Activated naive CD8-positive, alpha-beta T cell treated with anti-CD3 and anti-CD28 coated beads for 36 hours (primary cell): ENCODE data around the gene RYR3. TPM values are rescaled to one million over a fixed set of nuclear protein-coding genes. Genes with fewer than 3 reads are reported as not detected.

ENCODE experiments used
- DNase-seq: peaks from one replicate; pipeline ENCODE4 v3.0.0; 2021
- H3K27ac Mint-ChIP-seq: one replicate; pipeline ENCODE4 v1.8.0; 2022; ENCODE audit warnings: mild to moderate bottlenecking, moderate library complexity, mixed read lengths
- H3K27me3 Mint-ChIP-seq: one replicate; pipeline ENCODE4 v1.8.0; 2022; ENCODE audit warnings: mild to moderate bottlenecking, mixed read lengths
- H3K36me3 Mint-ChIP-seq: one replicate; pipeline ENCODE4 v1.8.0; 2021; ENCODE audit warnings: mild to moderate bottlenecking, mixed read lengths
- H3K4me1 Mint-ChIP-seq: one replicate; pipeline ENCODE4 v1.8.0; 2021; ENCODE audit warnings: mixed read lengths
- H3K4me3 Mint-ChIP-seq: one replicate; pipeline ENCODE4 v1.8.0; 2022; ENCODE audit warnings: mild to moderate bottlenecking, moderate library complexity, mixed read lengths
- H3K9me3 Mint-ChIP-seq: one replicate; pipeline ENCODE4 v1.8.0; 2022; ENCODE audit warnings: mixed read lengths
- total RNA-seq, 2 experiments: library from RNA; stranded (reverse); gene quantifications; one replicate each; pipeline ENCODE4 v1.2.3, GENCODE V29; 2021

The RYR3 gene
- total RNA-seq, 2 experiments from 2014 or later = not detected

GRCh38 chr15:33344530-33344929 lies 33.8 kb downstream of the RYR3 start:
- DNase-seq = no peak
- no peaks in the 10 kb centered on the region for H3K36me3 Mint-ChIP-seq
- no peak overlapping the region for H3K4me3 Mint-ChIP-seq
- H3K27me3 Mint-ChIP-seq = no peaks in the 10 kb centered on the region
- H3K4me1 Mint-ChIP-seq = no peaks in the 10 kb centered on the region
- no peak overlapping the region for H3K27ac Mint-ChIP-seq
- no peaks in the 10 kb centered on the region for H3K9me3 Mint-ChIP-seq

- H3K9me3 Mint-ChIP-seq = no peaks in the 10 kb centered on the region
- no peak overlapping the region for H3K27ac Mint-ChIP-seq
- DNase-seq = no peak
- no peaks in the 10 kb centered on the region for H3K27me3 Mint-ChIP-seq
- no peak overlapping the region for H3K4me3 Mint-ChIP-seq
- no peaks in the 10 kb centered on the region for H3K36me3 Mint-ChIP-seq
- H3K4me1 Mint-ChIP-seq = no peaks in the 10 kb centered on the region
Observed at GRCh38 chr15:33354411-33354810, 43.6 kb downstream of the RYR3 start.

GRCh38 chr15:33357845-33358244 lies 47.1 kb downstream of the RYR3 start:
- no peaks in the 10 kb centered on the region for H3K4me1 Mint-ChIP-seq
- no peak overlapping the region for H3K27ac Mint-ChIP-seq
- H3K4me3 Mint-ChIP-seq = no peak overlapping the region
- H3K27me3 Mint-ChIP-seq = no peaks in the 10 kb centered on the region
- H3K9me3 Mint-ChIP-seq = no peaks in the 10 kb centered on the region
- no peaks in the 10 kb centered on the region for H3K36me3 Mint-ChIP-seq
- no peak for DNase-seq

- H3K4me1 Mint-ChIP-seq = no peaks in the 10 kb centered on the region
- H3K9me3 Mint-ChIP-seq = no peaks in the 10 kb centered on the region
- H3K4me3 Mint-ChIP-seq = no peak overlapping the region
- H3K27ac Mint-ChIP-seq = no peak overlapping the region
- no peaks in the 10 kb centered on the region for H3K36me3 Mint-ChIP-seq
- H3K27me3 Mint-ChIP-seq = no peaks in the 10 kb centered on the region
- no peak for DNase-seq
Observed at GRCh38 chr15:33358306-33358705, 47.5 kb downstream of the RYR3 start.

- Mint-ChIP-seq H3K4me1 (no peaks in the 10 kb centered on the region), H3K4me3 (no peak overlapping the region), H3K9me3 (no peaks in the 10 kb centered on the region), H3K36me3 (no peaks in the 10 kb centered on the region), H3K27me3 (no peaks in the 10 kb centered on the region), H3K27ac (no peak overlapping the region)
- DNase-seq = no peak
Observed at GRCh38 chr15:33360886-33361285, 50.1 kb downstream of the RYR3 start.

DNA sequence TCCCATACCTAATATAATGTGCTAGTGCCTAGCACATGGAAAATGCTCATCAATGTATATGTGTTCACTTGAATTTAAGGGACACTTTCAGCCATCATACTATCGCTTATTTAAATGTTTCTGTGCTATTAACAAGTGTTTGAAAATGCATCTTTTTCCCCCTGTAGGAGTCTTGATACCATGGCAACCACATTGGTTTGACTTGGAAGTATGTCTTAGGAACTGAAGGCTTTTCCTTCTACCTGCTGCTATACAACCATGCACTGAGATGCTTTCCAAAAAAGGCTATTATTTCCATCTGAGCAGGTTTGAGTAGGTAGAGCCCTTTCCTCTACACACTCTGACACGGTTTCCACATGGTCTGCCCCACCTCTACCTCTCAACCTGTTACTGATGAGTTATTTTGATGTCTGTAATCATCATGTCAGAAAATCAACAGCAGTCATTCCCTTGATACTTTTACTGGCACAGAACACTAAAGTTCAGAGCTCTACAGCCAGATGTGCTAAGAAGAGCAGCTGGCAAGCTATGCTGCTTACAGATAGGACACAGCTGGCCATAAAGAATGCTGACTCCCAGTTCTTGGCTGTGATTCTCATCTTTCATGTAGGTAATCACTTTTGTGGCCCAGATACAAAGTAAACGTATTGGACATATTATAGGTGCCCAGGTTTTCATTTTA lies 59.3 kb downstream of the RYR3 start:
- Mint-ChIP-seq H3K4me3 (no peak overlapping the region), H3K4me1 (no peaks in the 10 kb centered on the region), H3K27ac (no peak overlapping the region), H3K9me3 (no peaks in the 10 kb centered on the region), H3K27me3 (peaks cover 6% of the 10 kb centered on the region), H3K36me3 (no peaks in the 10 kb centered on the region)
- no peak for DNase-seq

DNA sequence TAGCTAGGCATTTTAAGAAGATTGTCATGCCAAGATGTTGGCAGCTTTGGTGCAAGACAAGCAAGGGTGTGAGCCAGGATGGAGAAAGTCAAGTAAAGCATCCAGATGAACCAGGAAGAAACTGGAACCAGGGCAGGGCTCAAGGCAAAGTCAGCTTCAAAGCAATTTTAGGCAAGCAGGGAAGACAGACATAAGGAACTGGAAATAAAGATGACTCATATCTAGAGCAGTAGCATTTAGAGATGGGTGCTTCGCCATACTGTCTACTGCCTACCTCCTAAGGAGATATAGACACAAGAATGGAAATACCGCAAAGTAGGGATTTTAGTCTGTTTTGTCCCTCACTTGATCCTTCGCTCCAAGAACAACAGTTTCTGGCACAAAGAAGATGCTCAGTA lies 59.9 kb downstream of the RYR3 start:
- no peak for DNase-seq
- H3K9me3 Mint-ChIP-seq = no peaks in the 10 kb centered on the region
- H3K36me3 Mint-ChIP-seq = no peaks in the 10 kb centered on the region
- H3K27me3 Mint-ChIP-seq = peaks cover 6% of the 10 kb centered on the region
- H3K27ac Mint-ChIP-seq = no peak overlapping the region
- no peaks in the 10 kb centered on the region for H3K4me1 Mint-ChIP-seq
- H3K4me3 Mint-ChIP-seq = no peak overlapping the region

DNA sequence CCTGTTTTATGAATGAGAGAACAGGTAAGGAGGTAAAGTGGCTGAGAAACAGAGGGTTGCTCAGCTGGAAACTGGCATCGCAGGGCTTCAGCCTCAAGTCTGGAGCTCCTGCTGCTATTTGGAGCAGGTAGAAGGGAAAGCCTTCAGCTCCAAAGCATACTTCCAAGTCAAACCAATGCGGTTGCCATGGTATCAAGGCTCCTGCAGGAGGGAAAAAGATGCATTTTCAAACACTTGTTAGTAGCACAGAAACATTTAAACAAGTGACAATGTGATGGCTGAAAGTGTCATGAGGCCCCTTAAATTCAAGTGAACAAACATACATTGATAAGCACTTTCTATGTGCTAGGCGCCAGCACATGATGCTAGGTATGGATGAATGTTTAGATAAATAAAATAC lies 60.4 kb downstream of the RYR3 start:
- no peak for DNase-seq
- H3K4me3 Mint-ChIP-seq = no peak overlapping the region
- no peaks in the 10 kb centered on the region for H3K4me1 Mint-ChIP-seq
- peaks cover 6% of the 10 kb centered on the region for H3K27me3 Mint-ChIP-seq
- H3K27ac Mint-ChIP-seq = no peak overlapping the region
- no peaks in the 10 kb centered on the region for H3K36me3 Mint-ChIP-seq
- H3K9me3 Mint-ChIP-seq = no peaks in the 10 kb centered on the region

DNA sequence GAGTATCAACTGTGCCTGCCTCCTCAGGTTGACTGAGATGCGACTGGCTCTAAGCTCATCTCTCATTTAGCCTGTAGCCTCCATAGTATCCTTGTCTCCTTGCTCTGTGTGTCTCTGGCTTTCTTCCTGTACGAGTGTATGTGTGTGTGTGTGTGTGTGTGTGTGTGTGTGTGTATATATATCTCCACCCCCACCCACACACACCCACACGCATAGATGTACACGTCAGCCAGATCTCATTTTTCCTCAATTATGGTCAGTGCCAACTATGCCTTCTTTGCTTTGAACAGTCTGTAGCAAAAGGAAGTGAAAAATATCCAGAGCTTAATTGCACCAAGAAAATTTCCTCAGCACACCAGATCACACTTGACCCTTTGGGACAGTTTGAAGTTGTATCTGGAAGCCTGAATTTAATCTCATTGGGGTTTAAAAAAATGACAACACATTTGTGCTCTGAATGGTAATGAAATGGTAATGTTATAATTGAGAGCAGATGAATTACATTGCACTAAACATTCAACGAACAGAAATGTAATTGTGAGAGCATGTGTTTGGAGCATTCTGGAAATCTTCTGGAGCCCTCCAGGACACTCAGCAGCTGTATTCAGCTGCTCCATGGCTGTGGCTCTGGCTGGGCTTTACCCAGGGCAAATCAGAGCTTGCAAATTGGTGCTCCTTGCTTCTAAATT lies 63.6 kb downstream of the RYR3 start:
- no peak for DNase-seq
- Mint-ChIP-seq H3K4me1 (no peaks in the 10 kb centered on the region), H3K36me3 (no peaks in the 10 kb centered on the region), H3K27me3 (peaks cover 10% of the 10 kb centered on the region), H3K9me3 (no peaks in the 10 kb centered on the region), H3K27ac (no peak overlapping the region), H3K4me3 (no peak overlapping the region)

DNA sequence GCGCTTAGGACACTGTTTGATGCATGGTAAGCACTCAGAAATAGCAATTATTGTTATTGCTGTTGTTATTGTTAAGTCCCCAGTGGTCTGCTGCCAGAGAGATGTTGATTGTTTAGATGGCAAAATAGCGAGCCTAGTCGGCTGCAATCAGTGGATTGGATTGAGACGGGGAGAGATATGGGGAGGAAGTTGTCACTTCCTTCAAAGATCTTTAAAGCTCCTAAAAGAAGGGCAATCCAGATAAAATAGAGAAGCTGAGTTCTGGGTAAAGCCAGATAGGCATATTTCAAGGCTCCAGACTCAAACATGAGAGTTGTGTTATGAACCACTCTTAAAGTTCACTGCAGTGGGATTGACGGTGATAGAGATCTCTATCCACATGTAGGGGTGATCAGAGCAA lies 64.5 kb downstream of the RYR3 start:
- H3K27me3 Mint-ChIP-seq = peaks cover 10% of the 10 kb centered on the region
- no peaks in the 10 kb centered on the region for H3K4me1 Mint-ChIP-seq

DNA sequence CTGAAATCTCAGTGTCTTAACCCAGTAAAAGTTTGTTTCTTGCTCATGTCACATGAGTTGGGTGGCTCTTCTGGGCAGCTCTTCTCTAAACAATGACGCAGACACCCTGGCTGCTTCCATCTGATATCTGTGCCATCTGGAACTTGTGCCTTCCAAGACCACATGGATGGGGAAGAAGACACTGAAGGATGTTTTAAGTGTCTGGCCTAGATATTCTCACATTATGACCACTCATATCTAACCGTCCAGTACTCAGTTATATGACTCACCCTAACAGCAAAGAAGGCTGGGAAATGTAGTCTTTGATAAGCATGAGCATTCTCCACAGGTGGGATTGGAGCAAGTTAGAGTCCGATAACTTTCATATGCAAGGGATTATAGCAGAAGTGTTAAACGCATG lies 66.4 kb downstream of the RYR3 start:
- Mint-ChIP-seq H3K27ac (no peak overlapping the region), H3K36me3 (no peaks in the 10 kb centered on the region), H3K9me3 (no peaks in the 10 kb centered on the region), H3K4me1 (no peaks in the 10 kb centered on the region), H3K4me3 (no peak overlapping the region), H3K27me3 (peaks cover 15% of the 10 kb centered on the region)
- no peak for DNase-seq

More for the DNA sequence above, 64.5 kb downstream of the RYR3 start:
- no peak for DNase-seq
- Mint-ChIP-seq H3K4me3 (no peak overlapping the region), H3K27ac (no peak overlapping the region), H3K36me3 (no peaks in the 10 kb centered on the region), H3K9me3 (no peaks in the 10 kb centered on the region)

- no peak for DNase-seq
- Mint-ChIP-seq H3K27ac (no peak overlapping the region), H3K36me3 (no peaks in the 10 kb centered on the region), H3K4me1 (no peaks in the 10 kb centered on the region), H3K4me3 (no peak overlapping the region), H3K27me3 (peaks cover 14% of the 10 kb centered on the region), H3K9me3 (no peaks in the 10 kb centered on the region)
Observed at GRCh38 chr15:33378866-33379480, 68.2 kb downstream of the RYR3 start.

DNA sequence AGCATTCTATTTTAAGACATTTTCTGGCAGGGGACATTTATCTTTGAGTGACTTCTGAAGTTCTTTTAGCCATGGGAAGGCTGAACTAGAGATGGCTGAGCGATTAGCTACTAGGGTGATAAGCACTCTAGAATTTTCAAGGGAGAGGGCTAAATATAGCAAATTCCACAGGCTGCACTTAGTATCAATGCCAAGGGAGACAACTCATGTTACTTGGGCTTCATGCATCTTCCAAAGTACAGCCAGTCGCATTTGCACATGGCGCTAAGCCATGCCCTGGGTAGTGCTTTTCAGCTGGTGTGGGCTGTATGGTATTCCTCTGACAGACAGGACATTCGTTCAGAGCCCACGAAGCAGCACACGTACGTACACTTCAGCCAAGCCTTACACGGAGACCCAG lies 69.6 kb downstream of the RYR3 start:
- Mint-ChIP-seq H3K9me3 (no peaks in the 10 kb centered on the region), H3K4me3 (no peak overlapping the region), H3K4me1 (no peaks in the 10 kb centered on the region), H3K36me3 (no peaks in the 10 kb centered on the region), H3K27ac (no peak overlapping the region), H3K27me3 (peaks cover 9% of the 10 kb centered on the region)
- DNase-seq = no peak

- Mint-ChIP-seq H3K9me3 (no peaks in the 10 kb centered on the region), H3K27ac (no peak overlapping the region), H3K4me3 (no peak overlapping the region), H3K36me3 (no peaks in the 10 kb centered on the region), H3K27me3 (peaks cover 5% of the 10 kb centered on the region), H3K4me1 (no peaks in the 10 kb centered on the region)
- DNase-seq = no peak
Observed at GRCh38 chr15:33382491-33382890, 71.7 kb downstream of the RYR3 start.

GRCh38 chr15:33384307-33384706 lies 73.5 kb downstream of the RYR3 start:
- no peak overlapping the region for H3K27ac Mint-ChIP-seq
- no peak overlapping the region for H3K4me3 Mint-ChIP-seq
- no peaks in the 10 kb centered on the region for H3K36me3 Mint-ChIP-seq
- peaks cover 8% of the 10 kb centered on the region for H3K27me3 Mint-ChIP-seq
- no peak for DNase-seq
- no peaks in the 10 kb centered on the region for H3K4me1 Mint-ChIP-seq
- no peaks in the 10 kb centered on the region for H3K9me3 Mint-ChIP-seq

- Mint-ChIP-seq H3K27me3 (peaks cover 7% of the 10 kb centered on the region), H3K9me3 (no peaks in the 10 kb centered on the region), H3K4me1 (no peaks in the 10 kb centered on the region), H3K27ac (no peak overlapping the region), H3K4me3 (no peak overlapping the region), H3K36me3 (no peaks in the 10 kb centered on the region)
- no peak for DNase-seq
Observed at GRCh38 chr15:33392453-33392852, 81.7 kb downstream of the RYR3 start.
